ENCODE results near the gene PSTPIP2. TPM values are rescaled to one million over a fixed set of nuclear protein-coding genes. Genes with fewer than 3 reads are reported as not detected.

Gene PSTPIP2
- total and polyA plus RNA-seq, 2 of the 13 experiments (the other 11 are each of a cell fraction or from before 2014, with no cell fraction given), result 0.25 to 0.27 TPM

GRCh38 chr18:46097801-46098615 is 25.9 kb upstream of the PSTPIP2 start, which contains the start of gene ATP5F1A (continued):
- TF ChIP-seq NFAT5 (CRISPR knock-in tag; IDR thresholded peaks at IDR 0.05) (peak; percentile 19; the same call in 1 of the 2 replicates), ZNF333 (CRISPR knock-in tag; IDR thresholded peaks at IDR 0.05; ENCODE audit: borderline replicate concordance) (peak; percentile 90; the same call in 1 of the 2 replicates), NAIF1 (CRISPR knock-in tag; IDR thresholded peaks at IDR 0.05; ENCODE audit: borderline replicate concordance) (no peak), ZNF234 (CRISPR knock-in tag; conservative IDR thresholded peaks at IDR 0.05) (no peak), ZNF850 (CRISPR knock-in tag; conservative IDR thresholded peaks at IDR 0.05) (no peak), ZNF207 (IDR thresholded peaks at IDR 0.05; ENCODE audit: borderline replicate concordance) (no peak), RAD21 (CRISPR knock-in tag; IDR thresholded peaks at IDR 0.05) (peak; percentile 42), ZNF205 (CRISPR knock-in tag; IDR thresholded peaks at IDR 0.05) (no peak), ATF7-NPFF (CRISPR knock-in tag; IDR thresholded peaks at IDR 0.05; ENCODE audit: low read depth) (peak; percentile 67), SKI (IDR thresholded peaks at IDR 0.05; ENCODE audit: partially characterized antibody) (no peak), PTBP1 (IDR thresholded peaks at IDR 0.05; ENCODE audit: low read depth, low read length, poor library complexity, severe bottlenecking) (no peak), TBX2 (CRISPR knock-in tag; IDR thresholded peaks at IDR 0.05; ENCODE audit: borderline replicate concordance) (peak; percentile 82), ZNF816 (CRISPR knock-in tag; IDR thresholded peaks at IDR 0.05; ENCODE audit: borderline replicate concordance) (no peak), ZNF225 (CRISPR knock-in tag; IDR thresholded peaks at IDR 0.05) (peak; percentile 52; the same call in 1 of the 2 replicates), ZNF414 (CRISPR knock-in tag; IDR thresholded peaks at IDR 0.05) (no peak; the same call in 1 of the 2 replicates)
- TF ChIP-seq, protein P1, sequence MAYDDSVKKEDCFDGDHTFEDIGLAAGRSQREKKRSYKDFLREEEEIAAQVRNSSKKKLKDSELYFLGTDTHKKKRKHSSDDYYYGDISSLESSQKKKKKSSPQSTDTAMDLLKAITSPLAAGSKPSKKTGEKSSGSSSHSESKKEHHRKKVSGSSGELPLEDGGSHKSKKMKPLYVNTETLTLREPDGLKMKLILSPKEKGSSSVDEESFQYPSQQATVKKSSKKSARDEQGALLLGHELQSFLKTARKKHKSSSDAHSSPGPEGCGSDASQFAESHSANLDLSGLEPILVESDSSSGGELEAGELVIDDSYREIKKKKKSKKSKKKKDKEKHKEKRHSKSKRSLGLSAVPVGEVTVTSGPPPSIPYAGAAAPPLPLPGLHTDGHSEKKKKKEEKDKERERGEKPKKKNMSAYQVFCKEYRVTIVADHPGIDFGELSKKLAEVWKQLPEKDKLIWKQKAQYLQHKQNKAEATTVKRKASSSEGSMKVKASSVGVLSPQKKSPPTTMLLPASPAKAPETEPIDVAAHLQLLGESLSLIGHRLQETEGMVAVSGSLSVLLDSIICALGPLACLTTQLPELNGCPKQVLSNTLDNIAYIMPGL (CRISPR knock-in tag; IDR thresholded peaks at IDR 0.05; ENCODE audit: borderline replicate concordance in 1 of 2, low read depth in 1 of 2), result peak; percentile 49 to 87; a peak in 3 of 4 replicates
- TF ChIP-seq, protein P2, sequence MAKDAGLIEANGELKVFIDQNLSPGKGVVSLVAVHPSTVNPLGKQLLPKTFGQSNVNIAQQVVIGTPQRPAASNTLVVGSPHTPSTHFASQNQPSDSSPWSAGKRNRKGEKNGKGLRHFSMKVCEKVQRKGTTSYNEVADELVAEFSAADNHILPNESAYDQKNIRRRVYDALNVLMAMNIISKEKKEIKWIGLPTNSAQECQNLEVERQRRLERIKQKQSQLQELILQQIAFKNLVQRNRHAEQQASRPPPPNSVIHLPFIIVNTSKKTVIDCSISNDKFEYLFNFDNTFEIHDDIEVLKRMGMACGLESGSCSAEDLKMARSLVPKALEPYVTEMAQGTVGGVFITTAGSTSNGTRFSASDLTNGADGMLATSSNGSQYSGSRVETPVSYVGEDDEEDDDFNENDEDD (CRISPR knock-in tag; IDR thresholded peaks at IDR 0.05; ENCODE audit: borderline replicate concordance), result no peak; the same call in 1 of the 2 replicates
- TF ChIP-seq, protein P3, sequence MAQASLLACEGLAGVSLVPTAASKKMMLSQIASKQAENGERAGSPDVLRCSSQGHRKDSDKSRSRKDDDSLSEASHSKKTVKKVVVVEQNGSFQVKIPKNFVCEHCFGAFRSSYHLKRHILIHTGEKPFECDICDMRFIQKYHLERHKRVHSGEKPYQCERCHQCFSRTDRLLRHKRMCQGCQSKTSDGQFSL (CRISPR knock-in tag; IDR thresholded peaks at IDR 0.05), result no peak

Data from HepG2 (cell line).